ENCODE data around the gene MTCL3.

- TF ChIP-seq POLR2AphosphoS5 (IDR thresholded peaks at IDR 0.05; ENCODE audit: low read depth, low read length) (no peak), POLR2A (IDR thresholded peaks at IDR 0.05; ENCODE audit: low read depth, low read length) (no peak)
Measured at GRCh38 chr6:127518191-127518709, 885 bp downstream of the MTCL3 start.
